Retinal pigment epithelial cell (primary cell): ENCODE results near the gene DIPK1C.

Experiments
- DNase-seq: peaks from one replicate; pipeline ENCODE4 v3.0.0-alpha.2; 2010; ENCODE audit warnings: low read depth
- H3K4me3 ChIP-seq: 2 replicates; pipeline ENCODE4 v1.5.1; 2011; ENCODE audit warnings: mild to moderate bottlenecking, low read length, control low read depth, moderate library complexity
- CTCF ChIP-seq: conservative IDR thresholded peaks from 2 replicates; pipeline ENCODE4 v1.5.1; 2011; ENCODE audit warnings: low read depth, low read length, control low read depth, inconsistent platforms

Gene DIPK1C

GRCh38 chr18:74422541-74422940 lies 34.6 kb downstream of the DIPK1C start:
- TF ChIP-seq CTCF, result no peak
- no peak for DNase-seq
- no peak overlapping the region for H3K4me3 ChIP-seq

- H3K4me3 ChIP-seq, result no peak overlapping the region
- TF ChIP-seq CTCF, result no peak
- DNase-seq, result no peak
These were observed 36.2 kb downstream of the DIPK1C start for GRCh38 chr18:74420926-74421325.

- DNase-seq, result no peak
- H3K4me3 ChIP-seq, result no peak overlapping the region
- no peak for TF ChIP-seq CTCF
These were observed 36.6 kb downstream of the DIPK1C start for GRCh38 chr18:74420481-74420880.

- H3K4me3 ChIP-seq, result no peak overlapping the region
- TF ChIP-seq CTCF, result no peak
- no peak for DNase-seq
These were observed 37.3 kb downstream of the DIPK1C start for GRCh38 chr18:74419761-74420160.

GRCh38 chr18:74418023-74418422 lies 39.1 kb downstream of the DIPK1C start:
- no peak for TF ChIP-seq CTCF
- no peak overlapping the region for H3K4me3 ChIP-seq
- DNase-seq, result no peak

GRCh38 chr18:74416124-74416523 lies 41.0 kb downstream of the DIPK1C start:
- TF ChIP-seq CTCF, result no peak
- no peak overlapping the region for H3K4me3 ChIP-seq
- DNase-seq, result no peak

GRCh38 chr18:74414953-74415515 lies 42.1 kb downstream of the DIPK1C start:
- no peak overlapping the region for H3K4me3 ChIP-seq
- no peak for DNase-seq
- TF ChIP-seq CTCF, result no peak
